ENCODE results near the gene USP10. TPM values are rescaled to one million over a fixed set of nuclear protein-coding genes. Genes with fewer than 3 reads are reported as not detected.

The USP10 gene
- polyA plus RNA-seq, 3 donors = 38.7 to 115 (median 90.9) TPM

- no peaks in the 10 kb centered on the region for H3K9me3 ChIP-seq (replicated peaks in 1 of 2; ENCODE audit: control insufficient read depth in 1 of 2, insufficient read depth in 1 of 2, low read length in 2 of 2)
- TF ChIP-seq CTCF (IDR thresholded peaks at IDR 0.05) = no peak
- no peaks in the 10 kb centered on the region for H3K27me3 ChIP-seq (ENCODE audit: control insufficient read depth in 2 of 2, insufficient read depth in 2 of 2, low read length in 2 of 2)
- peaks cover 22 to 32% of the 10 kb centered on the region in 2 donors for H3K4me1 ChIP-seq (ENCODE audit: control insufficient read depth in 1 of 2, insufficient read depth in 2 of 2, low read length in 2 of 2)
- no peak overlapping the region for H3K4me3 Mint-ChIP-seq
- H3K27ac ChIP-seq (ENCODE audit: low read depth in 1 of 2, low read length in 2 of 2) = no peak overlapping the region
- H3K36me3 ChIP-seq (replicated peaks in 1 of 2; ENCODE audit: control insufficient read depth in 1 of 2, insufficient read depth in 2 of 2, low read length in 2 of 2) = no peaks in the 10 kb centered on the region
- DNase-seq = no peak
- H3K79me2 ChIP-seq (ENCODE audit: insufficient read depth, low read length) = no peaks in the 10 kb centered on the region
- H3K9me3 Mint-ChIP-seq = no peaks in the 10 kb centered on the region
- H3K4me3 ChIP-seq (replicated peaks in 1 of 3; ENCODE audit: low read depth in 2 of 3, low read length in 3 of 3) = no peak overlapping the region
- H3K4me2 ChIP-seq (replicated peaks; ENCODE audit: extremely low read depth, low read length, poor library complexity, severe bottlenecking) = no peak overlapping the region
- intact Hi-C loops (cut with micrococcal nuclease) = no loop called here
- WGBS (ENCODE audit: insufficient coverage) = 98% methylated on average over 9 of the region's 12 CpGs
- no peak overlapping the region for H3K9ac ChIP-seq (ENCODE audit: insufficient read depth, low read length, poor library complexity, severe bottlenecking)
- H3K4me1 Mint-ChIP-seq = peaks cover 34% of the 10 kb centered on the region
- no peak overlapping the region for H2AFZ ChIP-seq (ENCODE audit: insufficient read depth, low read depth, low read length, poor library complexity, severe bottlenecking)
- peaks cover 0 to 2% (median 0%) of the 10 kb centered on the region in 3 donors for H3K27me3 Mint-ChIP-seq (ENCODE audit: low read depth in 3 of 3)
- peaks cover 11% of the 10 kb centered on the region in 2 donors for H3K36me3 Mint-ChIP-seq
- H3K27ac Mint-ChIP-seq = no peak overlapping the region
- no peaks in the 10 kb centered on the region for H4K20me1 ChIP-seq (ENCODE audit: insufficient read depth, low read length)
These were observed 91.3 kb downstream of the USP10 start for GRCh38 chr16:84791088-84791487.

- intact Hi-C loops (cut with micrococcal nuclease) = no loop called here
- no peak overlapping the region for H3K4me3 ChIP-seq (replicated peaks in 1 of 3; ENCODE audit: low read depth in 2 of 3, low read length in 3 of 3)
- WGBS (ENCODE audit: insufficient coverage) = no CpG with 5 or more reads among the region's 6 CpGs
- H3K36me3 ChIP-seq (replicated peaks in 1 of 2; ENCODE audit: control insufficient read depth in 1 of 2, insufficient read depth in 2 of 2, low read length in 2 of 2) = no peaks in the 10 kb centered on the region
- H3K4me3 Mint-ChIP-seq = no peak overlapping the region
- H3K4me1 Mint-ChIP-seq = peaks cover 34% of the 10 kb centered on the region
- H3K79me2 ChIP-seq (ENCODE audit: insufficient read depth, low read length) = no peaks in the 10 kb centered on the region
- H3K27ac ChIP-seq (ENCODE audit: low read depth in 1 of 2, low read length in 2 of 2) = no peak overlapping the region
- H3K27ac Mint-ChIP-seq = no peak overlapping the region
- TF ChIP-seq CTCF (IDR thresholded peaks at IDR 0.05) = no peak
- H2AFZ ChIP-seq (ENCODE audit: insufficient read depth, low read depth, low read length, poor library complexity, severe bottlenecking) = no peak overlapping the region
- no peaks in the 10 kb centered on the region for H4K20me1 ChIP-seq (ENCODE audit: insufficient read depth, low read length)
- H3K4me1 ChIP-seq (ENCODE audit: control insufficient read depth in 1 of 2, insufficient read depth in 2 of 2, low read length in 2 of 2) = peaks cover 22 to 34% of the 10 kb centered on the region in 2 donors
- no peak overlapping the region for H3K4me2 ChIP-seq (replicated peaks; ENCODE audit: extremely low read depth, low read length, poor library complexity, severe bottlenecking)
- peaks cover 0 to 2% (median 0%) of the 10 kb centered on the region in 3 donors for H3K27me3 Mint-ChIP-seq (ENCODE audit: low read depth in 3 of 3)
- no peaks in the 10 kb centered on the region for H3K9me3 Mint-ChIP-seq
- H3K36me3 Mint-ChIP-seq = peaks cover 9 to 11% of the 10 kb centered on the region in 2 donors
- no peak for DNase-seq
- no peaks in the 10 kb centered on the region for H3K27me3 ChIP-seq (ENCODE audit: control insufficient read depth in 2 of 2, insufficient read depth in 2 of 2, low read length in 2 of 2)
- H3K9ac ChIP-seq (ENCODE audit: insufficient read depth, low read length, poor library complexity, severe bottlenecking) = no peak overlapping the region
- no peaks in the 10 kb centered on the region for H3K9me3 ChIP-seq (replicated peaks in 1 of 2; ENCODE audit: control insufficient read depth in 1 of 2, insufficient read depth in 1 of 2, low read length in 2 of 2)
These were observed 91.7 kb downstream of the USP10 start for GRCh38 chr16:84791501-84791900.
